K562 (cell line): Measurements from ENCODE around the gene RNF151.

Experiments
- EHMT2 ChIP-seq: fragments of 450-650 bp; IDR thresholded peaks from 2 replicates; pipeline ENCODE4 v1.6.1; 2018; ENCODE audit warnings: antibody characterized with exemption
- POLR2A ChIP-seq: fragments of 450-650 bp; conservative IDR thresholded peaks from 2 replicates; pipeline ENCODE4 v1.6.1; 2016

DNA sequence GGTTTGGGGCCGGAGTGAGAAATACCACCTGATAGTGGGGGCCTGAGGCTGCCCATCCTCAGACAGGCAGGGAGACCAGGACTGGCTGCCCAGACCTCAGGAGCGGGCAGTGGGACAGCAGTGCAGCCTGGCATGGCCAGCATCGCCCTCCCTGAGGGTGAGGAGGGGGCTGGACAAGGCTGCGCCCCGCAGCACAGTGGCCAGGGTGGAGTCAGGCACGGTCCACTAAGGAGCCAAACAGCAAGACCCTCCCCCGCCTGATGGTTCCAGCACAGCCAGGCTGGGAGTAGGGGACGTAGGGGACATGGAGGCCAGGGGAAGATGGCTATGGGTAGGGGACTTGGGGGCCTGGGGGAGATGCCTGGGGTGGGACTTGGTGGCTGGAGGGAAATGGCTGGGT lies 39.7 kb downstream of the RNF151 start:
- TF ChIP-seq POLR2A: no peak
- TF ChIP-seq EHMT2: no peak
